Loucy (cell line): Measurements from ENCODE around the gene TXNDC5.
A peak's percentile ranks its signal among the peaks of the same experiment; 100 is the strongest.

Experiments used
- H2AFZ ChIP-seq: fragments of 200-600 bp; sonication (generic); 2 replicates; pipeline ENCODE4 v1.6.0; 2016; ENCODE audit warnings: antibody characterized with exemption, mild to moderate bottlenecking, low read length, moderate library complexity
- H3F3A ChIP-seq: fragments of 200-600 bp; 2 replicates; pipeline ENCODE4 v1.6.0; 2016; ENCODE audit warnings: antibody characterized with exemption, low read depth, mild to moderate bottlenecking
- H3K27me3 ChIP-seq: fragments of 200-600 bp; sonication (generic); 2 replicates; pipeline ENCODE4 v1.6.1; 2014; ENCODE audit warnings: low read length, mild to moderate bottlenecking; ENCODE audit not compliant: insufficient read depth, poor library complexity, severe bottlenecking
- H3K36me3 ChIP-seq: fragments of 200-600 bp; sonication (generic); 2 replicates; pipeline ENCODE4 v1.6.1; 2016; ENCODE audit warnings: low read length; ENCODE audit not compliant: insufficient read depth
- H3K4me1 ChIP-seq: fragments of 200-600 bp; sonication (generic); 2 replicates; pipeline ENCODE4 v1.5.1; 2014; ENCODE audit warnings: low read length, mild to moderate bottlenecking; ENCODE audit not compliant: insufficient read depth, poor library complexity, severe bottlenecking
- H3K4me2 ChIP-seq: fragments of 200-600 bp; sonication (generic); 2 replicates; pipeline ENCODE4 v1.6.0; 2014; ENCODE audit warnings: antibody characterized with exemption, low read length, low read depth, mild to moderate bottlenecking; ENCODE audit not compliant: poor library complexity, severe bottlenecking
- H3K4me3 ChIP-seq: fragments of 200-600 bp; sonication (generic); 2 replicates; pipeline ENCODE4 v1.5.1; 2014; ENCODE audit warnings: low read length, mild to moderate bottlenecking, mixed read lengths; ENCODE audit not compliant: poor library complexity, severe bottlenecking
- H3K79me2 ChIP-seq: fragments of 200-600 bp; sonication (generic); 2 replicates; pipeline ENCODE4 v1.6.1; 2014; ENCODE audit warnings: low read length; ENCODE audit not compliant: insufficient read depth
- H3K9ac ChIP-seq: fragments of 200-600 bp; sonication (generic); 2 replicates; pipeline ENCODE4 v1.6.0; 2014; ENCODE audit warnings: mild to moderate bottlenecking, low read depth, low read length, moderate library complexity; ENCODE audit not compliant: poor library complexity, severe bottlenecking
- H3K9me2 ChIP-seq: fragments of 200-600 bp; sonication (generic); replicated peaks from 2 replicates; pipeline ENCODE4 v1.6.1; 2016; ENCODE audit warnings: low read depth, low read length, mixed read lengths
- H3K9me3 ChIP-seq: fragments of 200-600 bp; sonication (generic); 2 replicates; pipeline ENCODE4 v1.6.1; 2014; ENCODE audit warnings: mild to moderate bottlenecking, antibody characterized with exemption, low read length, low read depth; ENCODE audit not compliant: insufficient read depth
- H4K20me1 ChIP-seq: fragments of 200-600 bp; sonication (generic); 2 replicates; pipeline ENCODE4 v1.6.0; 2014; ENCODE audit warnings: antibody characterized with exemption, low read length, mild to moderate bottlenecking; ENCODE audit not compliant: insufficient read depth, poor library complexity, severe bottlenecking
- EZH2phosphoT487 ChIP-seq: fragments of 200-600 bp; IDR thresholded peaks from 2 replicates; pipeline ENCODE4 v1.6.1; 2018; ENCODE audit warnings: antibody characterized with exemption, mild to moderate bottlenecking, moderate library complexity, borderline replicate concordance
- TF ChIP-seq, protein P1 (sequence below): fragments of 200-600 bp; sonication (generic); conservative IDR thresholded peaks from 2 replicates; pipeline ENCODE4 v1.5.1; 2014; ENCODE audit warnings: mild to moderate bottlenecking, antibody characterized with exemption, low read length

TXNDC5 gene

DNA sequence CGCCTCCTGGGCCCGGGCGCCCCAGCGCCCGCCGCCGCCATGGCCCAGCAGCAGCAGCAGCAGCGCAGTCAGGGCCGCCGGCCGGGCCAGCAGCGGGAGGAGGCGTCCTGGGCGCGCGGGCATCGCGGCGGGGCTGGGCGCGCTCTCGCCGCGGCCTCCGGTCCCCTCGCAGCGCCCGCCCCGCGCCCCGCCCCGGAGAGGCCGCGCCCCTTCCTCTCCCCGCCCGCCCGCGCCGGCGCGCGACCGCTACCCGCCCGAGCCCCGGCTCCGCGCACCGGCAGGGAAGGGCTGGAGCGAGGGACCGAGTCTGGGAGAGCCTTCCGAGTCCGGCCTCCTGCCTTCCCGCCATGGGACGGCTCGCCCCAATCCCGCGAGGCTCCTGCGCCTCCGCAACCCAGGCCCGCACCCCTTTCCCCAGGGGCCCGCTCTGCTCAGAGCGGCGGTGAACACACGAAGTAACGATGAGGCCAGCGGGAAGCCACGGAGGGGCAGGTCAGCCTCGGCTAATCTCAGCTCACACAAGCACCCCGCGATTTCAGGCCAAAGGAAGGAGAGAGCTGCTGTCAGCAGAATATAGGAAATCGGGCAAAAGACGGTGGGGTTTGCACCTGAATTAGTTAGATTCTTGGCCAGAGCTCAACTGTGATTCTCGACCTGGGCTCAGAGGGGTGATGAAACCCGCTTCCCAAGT, at the start of gene TXNDC5:
Gene TXNDC5 (minus strand): TSS at position 135 of the 691 bp plus-strand sequence. CDS start 12 bp downstream, at position 123.
- Histone ChIP-seq H3K27me3 (no peaks in the 10 kb centered on the region), H3K36me3 (no peaks in the 10 kb centered on the region), H3K79me2 (peaks cover 40% of the 10 kb centered on the region), H2AFZ (peak within 1 kb of the TSS; percentile 95), H3K4me2 (peak within 1 kb of the TSS; percentile 94), H3K9me2 (no peaks in the 10 kb centered on the region), H3K9me3 (no peaks in the 10 kb centered on the region), H3K4me1 (peaks cover 40% of the 10 kb centered on the region), H3K4me3 (peak within 1 kb of the TSS; percentile 92), H4K20me1 (peaks cover 32% of the 10 kb centered on the region), H3K9ac (peak within 1 kb of the TSS; percentile 89), H3F3A (no peaks in the 10 kb centered on the region; the same call in 1 of the 2 replicates)
- TF ChIP-seq, protein P1, sequence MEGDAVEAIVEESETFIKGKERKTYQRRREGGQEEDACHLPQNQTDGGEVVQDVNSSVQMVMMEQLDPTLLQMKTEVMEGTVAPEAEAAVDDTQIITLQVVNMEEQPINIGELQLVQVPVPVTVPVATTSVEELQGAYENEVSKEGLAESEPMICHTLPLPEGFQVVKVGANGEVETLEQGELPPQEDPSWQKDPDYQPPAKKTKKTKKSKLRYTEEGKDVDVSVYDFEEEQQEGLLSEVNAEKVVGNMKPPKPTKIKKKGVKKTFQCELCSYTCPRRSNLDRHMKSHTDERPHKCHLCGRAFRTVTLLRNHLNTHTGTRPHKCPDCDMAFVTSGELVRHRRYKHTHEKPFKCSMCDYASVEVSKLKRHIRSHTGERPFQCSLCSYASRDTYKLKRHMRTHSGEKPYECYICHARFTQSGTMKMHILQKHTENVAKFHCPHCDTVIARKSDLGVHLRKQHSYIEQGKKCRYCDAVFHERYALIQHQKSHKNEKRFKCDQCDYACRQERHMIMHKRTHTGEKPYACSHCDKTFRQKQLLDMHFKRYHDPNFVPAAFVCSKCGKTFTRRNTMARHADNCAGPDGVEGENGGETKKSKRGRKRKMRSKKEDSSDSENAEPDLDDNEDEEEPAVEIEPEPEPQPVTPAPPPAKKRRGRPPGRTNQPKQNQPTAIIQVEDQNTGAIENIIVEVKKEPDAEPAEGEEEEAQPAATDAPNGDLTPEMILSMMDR: no peak
- no peak for TF ChIP-seq EZH2phosphoT487

DNA sequence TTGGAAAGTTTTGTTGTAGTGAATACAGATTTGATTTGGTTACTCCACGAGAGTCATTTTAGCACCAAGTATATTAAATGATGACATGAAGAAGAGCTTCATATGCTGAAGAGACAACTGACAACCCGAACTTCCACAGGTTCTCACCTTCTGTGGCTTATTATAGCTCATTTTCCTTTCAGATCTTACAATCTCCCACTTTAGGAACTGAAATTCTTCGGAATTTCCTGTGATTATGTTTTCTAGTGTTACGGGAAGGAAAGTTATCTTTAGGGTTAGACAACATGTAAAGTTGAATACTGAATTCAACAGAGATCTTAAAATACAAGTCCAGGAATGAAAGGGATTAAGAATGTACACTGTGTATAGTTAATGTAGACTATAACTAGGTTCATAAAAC, 49.6 kb upstream of the TXNDC5 start:
- no peak overlapping the region for H3K4me3 ChIP-seq
- TF ChIP-seq EZH2phosphoT487: no peak
- TF ChIP-seq, protein P1: no peak
- no peaks in the 10 kb centered on the region for H3K27me3 ChIP-seq
- H3K4me1 ChIP-seq: no peaks in the 10 kb centered on the region
- H3K36me3 ChIP-seq: no peaks in the 10 kb centered on the region
- H2AFZ ChIP-seq: no peak overlapping the region
- no peaks in the 10 kb centered on the region for H3K79me2 ChIP-seq
- no peaks in the 10 kb centered on the region for H3K9me2 ChIP-seq
- no peaks in the 10 kb centered on the region for H4K20me1 ChIP-seq
- H3K4me2 ChIP-seq: no peak overlapping the region
- H3K9me3 ChIP-seq: no peaks in the 10 kb centered on the region
- H3F3A ChIP-seq: no peaks in the 10 kb centered on the region
- H3K9ac ChIP-seq: no peak overlapping the region

DNA sequence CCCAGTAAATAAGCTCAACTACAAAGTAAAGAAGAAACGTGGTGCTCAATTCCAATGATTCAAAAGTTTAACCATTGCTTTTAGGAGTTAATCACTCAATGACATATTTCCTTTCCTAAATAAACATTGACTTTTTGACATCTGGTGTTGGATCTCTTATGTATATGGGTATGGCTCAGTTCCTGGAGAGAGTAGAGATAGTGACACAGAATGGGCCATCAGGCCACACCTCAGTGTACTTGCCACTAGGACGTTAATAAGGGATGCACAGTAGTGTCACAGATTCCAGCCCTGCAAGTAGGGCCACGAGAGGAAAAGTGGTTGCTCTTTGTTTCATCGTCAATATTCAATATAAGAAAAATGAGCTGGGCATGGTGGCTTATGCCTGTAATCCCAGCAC, 48.9 kb upstream of the TXNDC5 start:
- H3K9me2 ChIP-seq: no peaks in the 10 kb centered on the region
- no peak overlapping the region for H3K9ac ChIP-seq
- H4K20me1 ChIP-seq: no peaks in the 10 kb centered on the region
- H3K9me3 ChIP-seq: no peaks in the 10 kb centered on the region
- H3K4me3 ChIP-seq: no peak overlapping the region
- H3K36me3 ChIP-seq: no peaks in the 10 kb centered on the region
- no peak for TF ChIP-seq EZH2phosphoT487
- TF ChIP-seq, protein P1: no peak
- H2AFZ ChIP-seq: no peak overlapping the region
- no peak overlapping the region for H3K4me2 ChIP-seq
- H3K79me2 ChIP-seq: no peaks in the 10 kb centered on the region
- no peaks in the 10 kb centered on the region for H3K27me3 ChIP-seq
- H3K4me1 ChIP-seq: no peaks in the 10 kb centered on the region
- H3F3A ChIP-seq: no peaks in the 10 kb centered on the region
